K562 (cell line): Measurements from ENCODE around the gene PROM2. TPM values are rescaled to one million over a fixed set of nuclear protein-coding genes. Genes with fewer than 3 reads are reported as not detected.

Experiments used
- ATAC-seq: fragments of 200-7000 bp; cut with Tn5 transposase; 3 replicates; pipeline ENCODE4 v1.9.1; 2020; ENCODE audit warnings: moderate library complexity
- BruUV-seq: library from RNA; stranded (reverse); fragments of 400-500 nt; replicated peaks from 2 replicates; lab custom pipeline; 2021; lab: Mats Ljungman, UMichigan
- CTCF ChIA-PET: fragments of 300-600 bp; formaldehyde crosslinking; extraction: SDS; loops from one replicate; lab custom pipeline; 2021; ENCODE audit warnings: low intra/inter-chr PET ratio; lab: Yijun Ruan, JAX
- POLR2A ChIA-PET: fragments of 300-600, 350-650 bp; sonication (Branson Sonifier 250); formaldehyde crosslinking; extraction: SDS; loops from one replicate; lab custom pipeline; 2021; ENCODE audit warnings: antibody characterized with exemption, inconsistent platforms; lab: Yijun Ruan, JAX
- DNase-seq, 4 experiments: peaks; one replicate each; pipeline versions ENCODE4 v3.0.0 to v3.0.0-alpha.2; 2011 to 2018; ENCODE audit warnings: low spot score in 3 of 4, mixed read lengths in 3 of 4; ENCODE audit errors: extremely low read depth in 1 of 4
- FAIRE-seq: peaks from 2 replicates; lab custom pipeline; 2011; peaks lifted over from hg19 to GRCh38; lab: Jason Lieb, UNC
- H2AFZ ChIP-seq: 2 replicates; pipeline ENCODE4 v1.6.0; 2011; ENCODE audit warnings: low read depth, low read length, control low read depth, inconsistent platforms
- H3K27ac ChIP-seq: fragments of 200-600 bp; 3 replicates; pipeline ENCODE4 v1.8.0; 2011; ENCODE audit warnings: low read depth, mild to moderate bottlenecking, control low read depth, inconsistent platforms, low read length, moderate library complexity, mixed read lengths; ENCODE audit errors: extremely low read depth
- H3K27me3 ChIP-seq, 2 experiments: fragments of 300-600 bp in 1 of 2; 2 replicates in 1 of 2; 3 replicates in 1 of 2; pipeline versions ENCODE4 v1.6.0 to v1.8.0; 2011; ENCODE audit warnings: inconsistent platforms in 2 of 2, low read length in 2 of 2, mild to moderate bottlenecking in 1 of 2, mixed read lengths in 1 of 2, moderate library complexity in 1 of 2; ENCODE audit not compliant: control insufficient read depth in 2 of 2, insufficient read depth in 2 of 2
- H3K36me3 ChIP-seq: fragments of 300-600 bp; 3 replicates; pipeline ENCODE4 v1.8.0; 2011; ENCODE audit warnings: mild to moderate bottlenecking, low read length, inconsistent platforms; ENCODE audit not compliant: control insufficient read depth, insufficient read depth
- H3K4me1 ChIP-seq, 2 experiments: fragments of 200-600 bp in 1 of 2; replicated peaks in 1 of 2; 2 replicates in 1 of 2; 3 replicates in 1 of 2; pipeline versions ENCODE4 v1.5.1 to v1.8.0; 2011; ENCODE audit warnings: inconsistent platforms in 2 of 2, low read length in 2 of 2, mild to moderate bottlenecking in 1 of 2, mixed read lengths in 1 of 2, moderate library complexity in 1 of 2; ENCODE audit not compliant: control insufficient read depth in 2 of 2, insufficient read depth in 2 of 2
- H3K4me2 ChIP-seq: 2 replicates; pipeline ENCODE4 v1.6.1; 2011; ENCODE audit warnings: low read length, control low read depth, inconsistent platforms, mixed read lengths; ENCODE audit not compliant: insufficient read depth
- H3K4me3 ChIP-seq: fragments of 200-600 bp; sonication (generic), shearing (Covaris generic); 2 replicates; pipeline ENCODE4 v1.5.1; 2016; ENCODE audit warnings: control low read depth, inconsistent platforms
- H3K79me2 ChIP-seq: fragments of 200-600 bp; 3 replicates; pipeline ENCODE4 v1.8.0; 2011; ENCODE audit warnings: low read length, inconsistent platforms; ENCODE audit not compliant: control insufficient read depth, insufficient read depth
- H3K9ac ChIP-seq, 2 experiments: 2 replicates each; pipeline versions ENCODE4 v1.6.0 to v1.6.1; 2011; ENCODE audit warnings: low read depth in 2 of 2, low read length in 2 of 2, control low read depth in 1 of 2, inconsistent platforms in 1 of 2, mild to moderate bottlenecking in 1 of 2, mixed read lengths in 1 of 2; ENCODE audit not compliant: insufficient read depth in 1 of 2
- H3K9me1 ChIP-seq: one replicate; pipeline ENCODE4 v1.6.0; 2011; ENCODE audit warnings: inconsistent platforms, mild to moderate bottlenecking, low read length, moderate library complexity; ENCODE audit not compliant: control insufficient read depth, insufficient read depth
- H3K9me3 ChIP-seq: replicated peaks from 2 replicates; pipeline ENCODE4 v1.5.1; 2011; ENCODE audit warnings: low read depth, low read length, inconsistent platforms; ENCODE audit not compliant: control insufficient read depth, insufficient read depth
- H4K20me1 ChIP-seq: replicated peaks from 2 replicates; pipeline ENCODE4 v1.6.1; 2011; ENCODE audit warnings: low read length, inconsistent platforms, mixed read lengths; ENCODE audit not compliant: control insufficient read depth, insufficient read depth
- HDAC6 ChIP-seq: IDR thresholded peaks from 2 replicates; pipeline ENCODE4 v1.6.1; 2012; ENCODE audit warnings: low read depth, mild to moderate bottlenecking, control low read depth, inconsistent platforms, low read length, moderate library complexity
- HDGF ChIP-seq: fragments of 450-650 bp; IDR thresholded peaks from 2 replicates; pipeline ENCODE4 v1.6.1; 2016
- HMG20A ChIP-seq: fragments of 450-650 bp; formaldehyde crosslinking; conservative IDR thresholded peaks from 2 replicates; pipeline ENCODE4 v1.4.0; 2020; ENCODE audit warnings: mild to moderate bottlenecking, mixed read lengths
- MXI1 ChIP-seq: IDR thresholded peaks from 2 replicates; pipeline ENCODE4 v1.6.1; 2011; ENCODE audit warnings: low read depth, mild to moderate bottlenecking, improper control_type of control experiment, low read length
- NUFIP1 ChIP-seq: fragments of 450-650 bp; IDR thresholded peaks from 2 replicates; pipeline ENCODE4 v1.6.1; 2018; ENCODE audit not compliant: partially characterized antibody
- SNRNP70 ChIP-seq: fragments of 200-400 bp; formaldehyde crosslinking; optimal IDR thresholded peaks from 2 replicates; pipeline ENCODE3; 2017; ENCODE audit warnings: low read depth, low read length
- VEZF1 ChIP-seq: fragments of 200-800 bp; sonication (Bioruptor generic); IDR thresholded peaks from 2 replicates; pipeline ENCODE4 v1.6.1; 2017; ENCODE audit warnings: missing genetic modification characterization, missing compliant biosample characterization
- XRCC5 ChIP-seq: fragments of 200-400 bp; formaldehyde crosslinking; IDR thresholded peaks from 2 replicates; pipeline ENCODE4 v1.6.1; 2017; ENCODE audit warnings: low read depth, mild to moderate bottlenecking, low read length
- ZNF165 ChIP-seq: fragments of 250-450 bp; sonication (Bioruptor Pico); IDR thresholded peaks from 2 replicates; pipeline ENCODE4 v1.4.0; 2020; ENCODE audit warnings: borderline replicate concordance
- ZNF449 ChIP-seq: fragments of 250-450 bp; sonication (Bioruptor Pico); IDR thresholded peaks from 2 replicates; pipeline ENCODE4 v1.8.0; 2022; ENCODE audit warnings: moderate library complexity, mild to moderate bottlenecking, inconsistent platforms
- WGBS: fragments of 100-300 bp; shearing (Covaris generic); methylation state at CpG from one replicate; pipeline ENCODE4 v1.1.6; 2016; ENCODE audit warnings: low coverage, mixed read lengths; ENCODE audit not compliant: insufficient coverage; ENCODE audit errors: missing lambda C conversion rate; 5-methylcytosine and 5-hydroxymethylcytosine counted together
- in situ Hi-C: fragments of 300-500 bp; cut with MboI; formaldehyde crosslinking; loops from 4 replicates; pipeline ENCODE4 v1.15.0; 2018; ENCODE audit warnings: inconsistent platforms, mixed read lengths
- intact Hi-C: fragments of 100-400 bp; cut with micrococcal nuclease; formaldehyde crosslinking; loops from 2 replicates; pipeline ENCODE4 v1.14.2; 2022
- polyA plus RNA-seq, 8 experiments: library from polyadenylated mRNA; depleted of rRNA in 4 of 8; stranded (reverse) in 5 of 8; unstranded in 3 of 8; fragments of >200 nt; fragmentation: Nextera tagmentation in 2 of 8; fragmentation: Illumina TruSeq in 1 of 8; extraction: Ambion mirVana in 2 of 8; extraction: Trizol in 1 of 8; gene quantifications; 2 replicates each; pipeline versions ENCODE4 v1.2.1 to v1.2.3, GENCODE V29; 2011 to 2014; ENCODE audit warnings: inconsistent platforms in 1 of 8, missing spikeins in 1 of 8
- total RNA-seq, 7 experiments: library from RNA; depleted of rRNA in 6 of 7; stranded (reverse); fragments of >200 nt in 6 of 7; fragmentation: Illumina TruSeq in 2 of 7; extraction: Trizol in 2 of 7; gene quantifications; 2 replicates each; pipeline versions ENCODE4 v1.2.1 to v1.2.3, GENCODE V29; 2011 to 2021; ENCODE audit warnings: low replicate concordance in 1 of 7
- TF ChIP-seq, protein P1 (sequence below): fragments of 450-650 bp; formaldehyde crosslinking; IDR thresholded peaks from 2 replicates; pipeline ENCODE4 v1.4.0; 2020; ENCODE audit warnings: mild to moderate bottlenecking, mixed read lengths

The PROM2 gene
- total and polyA plus RNA-seq, 9 of the 15 experiments (the other 6 are each of a cell fraction or from before 2014, with no cell fraction given) = not detected

GRCh38 chr2:95275601-95276243 is 1.5 kb downstream of the PROM2 start:
- no peaks in the 10 kb centered on the region for H3K79me2 ChIP-seq
- in situ Hi-C loops = no loop called here
- H3K4me3 ChIP-seq = no peak overlapping the region
- no peak for FAIRE-seq
- no peaks in the 10 kb centered on the region for H3K9me3 ChIP-seq
- no peak overlapping the region for H3K4me2 ChIP-seq
- intact Hi-C loops = no loop called here
- no peaks in the 10 kb centered on the region; the same call in 1 of the 2 replicates for H4K20me1 ChIP-seq
- CTCF ChIA-PET = no interaction called here
- peaks cover 5 to 48% of the 10 kb centered on the region in 2 experiments; a peak in 4 of 5 replicates for H3K27me3 ChIP-seq
- H2AFZ ChIP-seq = no peak overlapping the region
- no peak for ATAC-seq
- H3K9me1 ChIP-seq = no peaks in the 10 kb centered on the region
- H3K9ac ChIP-seq = no peak overlapping the region; a peak in 1 of 4 replicates
- no peak for TF ChIP-seq XRCC5
- TF ChIP-seq HMG20A (CRISPR knock-in tag) = no peak
- no peak for TF ChIP-seq MXI1
- TF ChIP-seq VEZF1 = no peak
- no peak for TF ChIP-seq NUFIP1
- no peak for TF ChIP-seq ZNF165 (CRISPR knock-in tag)
- no peak for TF ChIP-seq HDGF
- TF ChIP-seq, protein P1, sequence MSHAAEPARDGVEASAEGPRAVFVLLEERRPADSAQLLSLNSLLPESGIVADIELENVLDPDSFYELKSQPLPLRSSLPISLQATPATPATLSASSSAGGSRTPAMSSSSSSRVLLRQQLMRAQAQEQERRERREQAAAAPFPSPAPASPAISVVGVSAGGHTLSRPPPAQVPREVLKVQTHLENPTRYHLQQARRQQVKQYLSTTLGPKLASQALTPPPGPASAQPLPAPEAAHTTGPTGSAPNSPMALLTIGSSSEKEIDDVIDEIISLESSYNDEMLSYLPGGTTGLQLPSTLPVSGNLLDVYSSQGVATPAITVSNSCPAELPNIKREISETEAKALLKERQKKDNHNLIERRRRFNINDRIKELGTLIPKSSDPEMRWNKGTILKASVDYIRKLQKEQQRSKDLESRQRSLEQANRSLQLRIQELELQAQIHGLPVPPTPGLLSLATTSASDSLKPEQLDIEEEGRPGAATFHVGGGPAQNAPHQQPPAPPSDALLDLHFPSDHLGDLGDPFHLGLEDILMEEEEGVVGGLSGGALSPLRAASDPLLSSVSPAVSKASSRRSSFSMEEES (CRISPR knock-in tag) = no peak
- no peak for TF ChIP-seq SNRNP70
- no peak for TF ChIP-seq ZNF449 (CRISPR knock-in tag)
- no peak for TF ChIP-seq HDAC6
- BruUV-seq = no TSS peak
- no peaks in the 10 kb centered on the region for H3K36me3 ChIP-seq
- DNase-seq = no peak
- POLR2A ChIA-PET = no interaction called here
- peaks cover 0 to 18% of the 10 kb centered on the region in 2 experiments; a peak in 3 of 5 replicates for H3K4me1 ChIP-seq
- 9% methylated on average over 19 of the region's 28 CpGs for WGBS
- no peak overlapping the region for H3K27ac ChIP-seq
